LNCaP clone FGC (cell line): Measurements from ENCODE around the gene MAGI1.

Experiments
- DNase-seq: peaks from one replicate; pipeline ENCODE4 v3.0.0-alpha.2; 2011; ENCODE audit warnings: low read depth
- H3K4me3 ChIP-seq: 2 replicates; pipeline ENCODE4 v1.5.1; 2011; ENCODE audit warnings: mild to moderate bottlenecking, low read depth, low read length, control low read depth
- TF ChIP-seq, protein P1 (sequence below): IDR thresholded peaks from 2 replicates; pipeline ENCODE4 v1.5.1; 2012; ENCODE audit warnings: mild to moderate bottlenecking; ENCODE audit not compliant: control insufficient read depth, insufficient read depth; ENCODE audit errors: extremely low read depth

Gene MAGI1

GRCh38 chr3:65561617-65562016 is 477.1 kb downstream of the MAGI1 start:
- no peak overlapping the region for H3K4me3 ChIP-seq
- TF ChIP-seq, protein P1, sequence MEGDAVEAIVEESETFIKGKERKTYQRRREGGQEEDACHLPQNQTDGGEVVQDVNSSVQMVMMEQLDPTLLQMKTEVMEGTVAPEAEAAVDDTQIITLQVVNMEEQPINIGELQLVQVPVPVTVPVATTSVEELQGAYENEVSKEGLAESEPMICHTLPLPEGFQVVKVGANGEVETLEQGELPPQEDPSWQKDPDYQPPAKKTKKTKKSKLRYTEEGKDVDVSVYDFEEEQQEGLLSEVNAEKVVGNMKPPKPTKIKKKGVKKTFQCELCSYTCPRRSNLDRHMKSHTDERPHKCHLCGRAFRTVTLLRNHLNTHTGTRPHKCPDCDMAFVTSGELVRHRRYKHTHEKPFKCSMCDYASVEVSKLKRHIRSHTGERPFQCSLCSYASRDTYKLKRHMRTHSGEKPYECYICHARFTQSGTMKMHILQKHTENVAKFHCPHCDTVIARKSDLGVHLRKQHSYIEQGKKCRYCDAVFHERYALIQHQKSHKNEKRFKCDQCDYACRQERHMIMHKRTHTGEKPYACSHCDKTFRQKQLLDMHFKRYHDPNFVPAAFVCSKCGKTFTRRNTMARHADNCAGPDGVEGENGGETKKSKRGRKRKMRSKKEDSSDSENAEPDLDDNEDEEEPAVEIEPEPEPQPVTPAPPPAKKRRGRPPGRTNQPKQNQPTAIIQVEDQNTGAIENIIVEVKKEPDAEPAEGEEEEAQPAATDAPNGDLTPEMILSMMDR = no peak
- DNase-seq = no peak

- no peak overlapping the region for H3K4me3 ChIP-seq
- DNase-seq = no peak
- TF ChIP-seq, protein P1 = no peak
Measured at GRCh38 chr3:65560901-65561300, 477.8 kb downstream of the MAGI1 start.

GRCh38 chr3:65560133-65560532 is 478.6 kb downstream of the MAGI1 start:
- TF ChIP-seq, protein P1 = no peak
- no peak for DNase-seq
- no peak overlapping the region for H3K4me3 ChIP-seq

GRCh38 chr3:65559643-65560042 is 479.1 kb downstream of the MAGI1 start:
- TF ChIP-seq, protein P1 = no peak
- H3K4me3 ChIP-seq = no peak overlapping the region
- DNase-seq = no peak

DNA sequence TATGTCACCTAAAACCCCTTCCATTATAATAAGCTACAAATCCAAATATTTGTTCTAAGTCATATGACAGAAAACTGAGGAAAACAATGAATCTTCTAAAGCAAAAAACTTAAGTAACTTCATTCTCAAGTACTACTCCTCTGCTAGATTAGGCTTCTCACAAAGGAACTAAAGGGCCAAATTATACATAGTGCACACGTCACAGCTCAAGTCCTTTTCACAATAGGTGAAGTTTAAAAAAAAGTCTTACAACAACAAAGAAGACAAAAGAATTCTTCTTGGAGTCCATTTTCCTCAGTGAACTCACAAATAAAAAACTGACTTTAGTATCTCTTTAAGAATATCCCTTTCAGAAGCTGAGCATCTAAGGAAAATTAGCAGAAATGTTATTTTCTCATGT is 479.9 kb downstream of the MAGI1 start:
- DNase-seq = no peak
- TF ChIP-seq, protein P1 = no peak

GRCh38 chr3:65557899-65558564 is 480.7 kb downstream of the MAGI1 start:
- no peak for DNase-seq
- TF ChIP-seq, protein P1 = no peak
- no peak overlapping the region for H3K4me3 ChIP-seq

More for the DNA sequence above, 479.9 kb downstream of the MAGI1 start:
- H3K4me3 ChIP-seq = no peak overlapping the region
